Mesenchymal stem cell (in vitro differentiated cells and primary cell): ENCODE measurements around the gene LAD1.

Experiments
- DNase-seq: peaks from one replicate; pipeline ENCODE4 v3.0.0-alpha.2; 2013
- H2AFZ ChIP-seq: one replicate; pipeline ENCODE4 v1.6.1; 2013; ENCODE audit warnings: low read depth, mild to moderate bottlenecking, control low read depth, inconsistent platforms, low read length, moderate library complexity
- H2AK5ac ChIP-seq: 2 replicates; pipeline ENCODE4 v1.6.1; 2013; ENCODE audit warnings: low read length, moderate library complexity, mild to moderate bottlenecking, inconsistent platforms; ENCODE audit not compliant: severe bottlenecking
- H2BK120ac ChIP-seq: one replicate; pipeline ENCODE4 v1.6.1; 2013; ENCODE audit warnings: low read depth, mild to moderate bottlenecking, inconsistent platforms, low read length, moderate library complexity
- H2BK12ac ChIP-seq, 2 experiments: one replicate each; pipeline ENCODE4 v1.6.1; 2013; ENCODE audit warnings: inconsistent platforms in 2 of 2, low read length in 2 of 2, mild to moderate bottlenecking in 2 of 2, moderate library complexity in 2 of 2, control low read depth in 1 of 2
- H2BK15ac ChIP-seq: one replicate; pipeline ENCODE4 v1.6.1; 2013; ENCODE audit warnings: mild to moderate bottlenecking, low read depth, inconsistent platforms; ENCODE audit not compliant: poor library complexity, severe bottlenecking
- H2BK5ac ChIP-seq: 2 replicates; pipeline ENCODE4 v1.6.1; 2013; ENCODE audit warnings: low read depth, mild to moderate bottlenecking, low read length, control low read depth, inconsistent platforms; ENCODE audit not compliant: poor library complexity, severe bottlenecking
- H3K14ac ChIP-seq, 2 experiments: one replicate each; pipeline ENCODE4 v1.6.1; 2013; ENCODE audit warnings: inconsistent platforms in 2 of 2, low read length in 2 of 2, control low read depth in 1 of 2, mild to moderate bottlenecking in 1 of 2, moderate library complexity in 1 of 2
- H3K18ac ChIP-seq, 2 experiments: one replicate each; pipeline ENCODE4 v1.6.1; 2013; ENCODE audit warnings: inconsistent platforms in 2 of 2, low read length in 2 of 2, control low read depth in 1 of 2, low read depth in 1 of 2, mild to moderate bottlenecking in 1 of 2
- H3K23ac ChIP-seq, 2 experiments: one replicate each; pipeline ENCODE4 v1.6.1; 2013; ENCODE audit warnings: inconsistent platforms in 2 of 2, low read length in 2 of 2, mild to moderate bottlenecking in 2 of 2, moderate library complexity in 2 of 2, control low read depth in 1 of 2
- H3K27ac ChIP-seq: 2 replicates; pipeline ENCODE4 v1.5.1; 2013; ENCODE audit warnings: mild to moderate bottlenecking, moderate library complexity, low read length, control low read depth, inconsistent platforms; ENCODE audit not compliant: poor library complexity, severe bottlenecking
- H3K27me3 ChIP-seq, 2 experiments: 2 replicates each; pipeline versions ENCODE4 v1.6.1 to v1.7.0; 2013; ENCODE audit warnings: low read length in 2 of 2, mild to moderate bottlenecking in 2 of 2, moderate library complexity in 2 of 2, control low read depth in 1 of 2, inconsistent platforms in 1 of 2; ENCODE audit not compliant: control insufficient read depth in 1 of 2, insufficient read depth in 1 of 2
- H3K36me3 ChIP-seq, 2 experiments: 2 replicates each; pipeline versions ENCODE4 v1.6.1 to v1.7.0; 2013; ENCODE audit warnings: low read length in 2 of 2, control low read depth in 1 of 2, inconsistent platforms in 1 of 2, low read depth in 1 of 2, mild to moderate bottlenecking in 1 of 2; ENCODE audit not compliant: insufficient read depth in 2 of 2, control insufficient read depth in 1 of 2
- H3K4ac ChIP-seq, 2 experiments: one replicate each; pipeline ENCODE4 v1.6.1; 2013; ENCODE audit warnings: inconsistent platforms in 2 of 2, low read length in 2 of 2, mild to moderate bottlenecking in 2 of 2, moderate library complexity in 2 of 2, control low read depth in 1 of 2, low read depth in 1 of 2
- H3K4me1 ChIP-seq: 2 replicates; pipeline ENCODE4 v1.6.1; 2013; ENCODE audit warnings: low read depth, low read length, control low read depth; ENCODE audit not compliant: control insufficient read depth, insufficient read depth
- H3K4me2 ChIP-seq: 2 replicates; pipeline ENCODE4 v1.6.1; 2013; ENCODE audit warnings: low read length, mild to moderate bottlenecking, inconsistent platforms; ENCODE audit not compliant: poor library complexity, severe bottlenecking
- H3K4me3 ChIP-seq, 2 experiments: 2 replicates each; pipeline versions ENCODE4 v1.5.1 to v1.7.0; 2013; ENCODE audit warnings: low read length in 2 of 2, mild to moderate bottlenecking in 2 of 2, control low read depth in 1 of 2, low read depth in 1 of 2; ENCODE audit not compliant: insufficient read depth in 1 of 2
- H3K79me1 ChIP-seq: replicated peaks from 2 replicates; pipeline ENCODE4 v1.6.1; 2013; ENCODE audit warnings: mild to moderate bottlenecking, control low read depth, low read length, inconsistent platforms; ENCODE audit not compliant: poor library complexity, severe bottlenecking
- H3K9ac ChIP-seq: 2 replicates; pipeline ENCODE4 v1.7.0; 2013; ENCODE audit warnings: mild to moderate bottlenecking, low read length, moderate library complexity
- H3K9me3 ChIP-seq: 2 replicates; pipeline ENCODE4 v1.7.0; 2013; ENCODE audit warnings: mild to moderate bottlenecking, low read length; ENCODE audit not compliant: control insufficient read depth
- H4K8ac ChIP-seq: one replicate; pipeline ENCODE4 v1.6.1; 2013; ENCODE audit warnings: inconsistent platforms, mild to moderate bottlenecking, low read length, moderate library complexity
- H4K91ac ChIP-seq: one replicate; pipeline ENCODE4 v1.6.1; 2013; ENCODE audit warnings: mild to moderate bottlenecking, low read length, inconsistent platforms
- WGBS: methylation state at CpG from one replicate; pipeline ENCODE4 v1.1.7; 2013; ENCODE audit warnings: mixed read lengths; 5-methylcytosine and 5-hydroxymethylcytosine counted together

The LAD1 gene

GRCh38 chr1:201419746-201420607 lies 20.9 kb upstream of the LAD1 start:
- WGBS = 57% methylated on average over 11 of the region's 12 CpGs
- no peaks in the 10 kb centered on the region for H3K36me3 ChIP-seq
- H3K4me2 ChIP-seq = no peak overlapping the region
- no peak overlapping the region for H3K27ac ChIP-seq
- no peak overlapping the region for H4K91ac ChIP-seq
- H3K4me1 ChIP-seq = peaks cover 32% of the 10 kb centered on the region
- no peak overlapping the region for H2BK12ac ChIP-seq
- no peak for DNase-seq
- H2AK5ac ChIP-seq = peak overlapping the region; percentile 33
- H3K4me3 ChIP-seq = no peak overlapping the region
- H3K27me3 ChIP-seq = peaks cover 0 to 70% of the 10 kb centered on the region in 2 experiments
- H3K23ac ChIP-seq = no peak overlapping the region
- no peak overlapping the region for H4K8ac ChIP-seq
- no peak overlapping the region for H3K18ac ChIP-seq
- no peak overlapping the region for H2AFZ ChIP-seq
- peak overlapping the region; percentile 31 for H2BK5ac ChIP-seq
- no peak overlapping the region for H2BK15ac ChIP-seq
- no peak overlapping the region for H2BK120ac ChIP-seq
- H3K4ac ChIP-seq = no peak overlapping the region
- no peak overlapping the region for H3K9ac ChIP-seq
- H3K14ac ChIP-seq = no peak overlapping the region
- no peaks in the 10 kb centered on the region for H3K79me1 ChIP-seq
- H3K9me3 ChIP-seq = peaks cover 15% of the 10 kb centered on the region

- peaks cover 14% of the 10 kb centered on the region for H3K9me3 ChIP-seq
- WGBS = 76% methylated on average over 3 of the region's 4 CpGs
Observed at GRCh38 chr1:201419256-201419655, 20.1 kb upstream of the LAD1 start.

DNA sequence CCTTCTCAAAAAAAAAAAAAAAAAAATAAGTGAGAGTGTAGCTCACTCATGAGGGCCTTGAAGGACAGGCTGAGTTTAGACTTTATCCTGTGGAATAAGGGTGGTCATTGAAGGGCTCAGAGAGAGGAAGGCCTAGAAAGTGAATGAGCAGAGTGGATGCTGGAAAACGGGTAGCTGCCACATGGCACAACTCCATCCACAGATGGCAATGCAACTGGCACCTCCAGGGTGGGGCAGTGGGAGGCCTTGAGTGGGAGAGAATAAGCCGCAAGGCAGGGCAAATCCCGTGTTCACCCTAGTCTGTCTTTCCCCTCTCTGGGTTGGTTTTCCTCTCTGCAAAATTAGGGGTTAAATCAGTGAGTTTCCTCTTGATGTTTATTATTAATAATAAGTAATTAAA lies 19.3 kb upstream of the LAD1 start:
- 71% methylated on average over 2 of the region's 3 CpGs for WGBS
- H2AFZ ChIP-seq = no peak overlapping the region
- no peak overlapping the region for H3K4me2 ChIP-seq
- no peak overlapping the region for H3K27ac ChIP-seq
- no peak overlapping the region for H2BK5ac ChIP-seq
- H2BK120ac ChIP-seq = no peak overlapping the region
- H3K4ac ChIP-seq = no peak overlapping the region
- no peak overlapping the region for H4K8ac ChIP-seq
- DNase-seq = no peak
- H3K18ac ChIP-seq = no peak overlapping the region
- no peaks in the 10 kb centered on the region for H3K36me3 ChIP-seq
- peaks cover 0 to 76% of the 10 kb centered on the region in 2 experiments for H3K27me3 ChIP-seq
- H2BK15ac ChIP-seq = no peak overlapping the region
- H3K9me3 ChIP-seq = peaks cover 14% of the 10 kb centered on the region
- no peak overlapping the region for H3K14ac ChIP-seq
- H3K9ac ChIP-seq = no peak overlapping the region
- no peak overlapping the region for H3K4me3 ChIP-seq
- no peak overlapping the region for H2BK12ac ChIP-seq
- H4K91ac ChIP-seq = no peak overlapping the region
- H3K79me1 ChIP-seq = no peaks in the 10 kb centered on the region
- H2AK5ac ChIP-seq = no peak overlapping the region
- peaks cover 29% of the 10 kb centered on the region for H3K4me1 ChIP-seq
- H3K23ac ChIP-seq = no peak overlapping the region

More at GRCh38 chr1:201419256-201419655, 20.1 kb upstream of the LAD1 start:
- Histone ChIP-seq H3K36me3 (no peaks in the 10 kb centered on the region), H2BK15ac (no peak overlapping the region), H2BK12ac (no peak overlapping the region), H2BK120ac (no peak overlapping the region), H3K4me2 (no peak overlapping the region), H3K14ac (peak overlapping the region in 1 of 2 experiments; percentile 74), H2BK5ac (no peak overlapping the region), H3K18ac (peak overlapping the region in 1 of 2 experiments; percentile 29), H3K4me3 (no peak overlapping the region), H3K27ac (no peak overlapping the region), H3K4ac (no peak overlapping the region), H4K8ac (no peak overlapping the region), H3K4me1 (peaks cover 32% of the 10 kb centered on the region), H3K79me1 (no peaks in the 10 kb centered on the region), H4K91ac (no peak overlapping the region), H3K23ac (no peak overlapping the region), H2AFZ (no peak overlapping the region), H3K27me3 (peaks cover 0 to 76% of the 10 kb centered on the region in 2 experiments), H3K9ac (no peak overlapping the region), H2AK5ac (peak overlapping the region; percentile 82)
- no peak for DNase-seq

DNA sequence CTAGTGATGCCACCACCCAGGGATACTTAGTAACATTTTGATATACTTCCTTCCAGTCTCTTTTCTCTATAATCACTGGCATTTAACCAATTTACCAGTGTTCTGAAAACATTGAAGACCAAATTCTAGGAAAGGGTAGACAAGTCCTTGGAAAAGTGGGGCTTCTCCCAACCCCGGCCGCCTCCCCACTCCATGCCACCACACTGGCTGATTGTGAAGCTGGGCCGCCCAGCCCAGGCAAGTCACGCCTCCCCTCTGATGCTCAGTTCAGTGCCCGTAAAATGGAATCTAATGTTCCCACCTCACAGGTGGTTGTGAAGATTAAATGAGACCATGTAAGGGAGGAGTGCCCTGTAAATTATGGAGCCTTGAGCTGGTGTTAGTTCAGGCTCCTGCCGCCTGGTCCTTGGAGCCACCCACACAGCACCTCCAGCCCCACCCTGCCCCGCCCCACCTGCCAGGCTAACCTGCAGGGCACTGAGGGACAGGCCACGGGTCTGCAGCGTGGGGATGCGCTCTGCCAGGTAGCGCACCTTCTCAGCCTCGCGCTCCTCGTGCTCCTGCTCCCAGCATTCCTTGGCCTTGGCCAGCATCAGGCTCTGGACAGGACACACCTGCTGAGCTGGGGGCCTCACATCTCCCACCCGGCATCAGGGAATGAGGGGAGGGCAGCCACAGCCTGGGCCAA lies 15.1 kb upstream of the LAD1 start:
- H3K36me3 ChIP-seq = no peaks in the 10 kb centered on the region
- no peak for DNase-seq
- H2AK5ac ChIP-seq = no peak overlapping the region
- no peak overlapping the region for H3K18ac ChIP-seq
- 87% methylated on average over 11 of the region's 15 CpGs for WGBS
- no peak overlapping the region for H2BK5ac ChIP-seq
- peaks cover 6% of the 10 kb centered on the region for H3K4me1 ChIP-seq
- H3K4ac ChIP-seq = no peak overlapping the region
- H4K91ac ChIP-seq = no peak overlapping the region
- H3K14ac ChIP-seq = peak overlapping the region in 1 of 2 experiments; percentile 11
- H3K27ac ChIP-seq = no peak overlapping the region
- H2AFZ ChIP-seq = no peak overlapping the region
- no peak overlapping the region for H4K8ac ChIP-seq
- H3K27me3 ChIP-seq = peaks cover 0 to 82% of the 10 kb centered on the region in 2 experiments
- no peaks in the 10 kb centered on the region for H3K79me1 ChIP-seq
- no peak overlapping the region for H3K4me2 ChIP-seq
- no peak overlapping the region for H2BK15ac ChIP-seq
- no peak overlapping the region for H2BK12ac ChIP-seq
- H3K9ac ChIP-seq = no peak overlapping the region
- H3K4me3 ChIP-seq = no peak overlapping the region
- peaks cover 14% of the 10 kb centered on the region for H3K9me3 ChIP-seq
- no peak overlapping the region for H2BK120ac ChIP-seq
- no peak overlapping the region for H3K23ac ChIP-seq
